SK-N-MC (cell line): ENCODE measurements around the gene KLHDC3.

Experiments used
- EZH2 ChIP-seq: fragments of 200-600 bp; sonication (generic); IDR thresholded peaks from one replicate; pipeline ENCODE4 v1.6.1; 2017; ENCODE audit warnings: antibody characterized with exemption
- FOXP2 ChIP-seq: optimal IDR thresholded peaks from 2 replicates; pipeline ENCODE3; 2011; ENCODE audit warnings: mild to moderate bottlenecking, moderate library complexity; ENCODE audit not compliant: insufficient read depth; ENCODE audit errors: extremely low read length, control extremely low read depth
- POLR2AphosphoS5 ChIP-seq: IDR thresholded peaks from 2 replicates; pipeline ENCODE4 v1.6.1; 2012; ENCODE audit warnings: mild to moderate bottlenecking, low read depth, low read length, borderline replicate concordance

- no peak for TF ChIP-seq POLR2AphosphoS5
- no peak for TF ChIP-seq EZH2
- TF ChIP-seq FOXP2, result no peak
Measured at GRCh38 chr6:42968783-42969182, 45.3 kb upstream of the KLHDC3 start.
